ENCODE results near the gene ACVRL1. TPM values are rescaled to one million over a fixed set of nuclear protein-coding genes. Genes with fewer than 3 reads are reported as not detected.

Gene ACVRL1
- total RNA-seq, 1 experiment from 2014 or later: not detected

GRCh38 chr12:51954561-51955361, 47.5 kb downstream of the ACVRL1 start:
- no peaks in the 10 kb centered on the region for H3K79me1 ChIP-seq (ENCODE audit: insufficient read depth, low read depth, low read length, poor library complexity, severe bottlenecking)
- H3K79me2 ChIP-seq (ENCODE audit: insufficient read depth, low read length): peaks cover 3% of the 10 kb centered on the region; the same call in 1 of the 2 replicates
- TF ChIP-seq CTCF (conservative IDR thresholded peaks at IDR 0.05): no peak
- H3K4ac ChIP-seq (ENCODE audit: low read depth, low read length): no peak overlapping the region
- H3K27ac ChIP-seq (ENCODE audit: insufficient read length, low read depth, low read length): no peak overlapping the region
- Mint-ChIP-seq H3K27ac (no peak overlapping the region), H3K9me3 (no peaks in the 10 kb centered on the region), H3K4me1 (peaks cover 11 to 20% of the 10 kb centered on the region in 2 experiments), H3K27me3 (ENCODE audit: low read depth) (peaks cover 31% of the 10 kb centered on the region), H3K36me3 (ENCODE audit: insufficient read depth in 1 of 3, low read depth in 3 of 3) (peaks cover 0 to 8% (median 0%) of the 10 kb centered on the region in 3 experiments; a peak in 4 of 7 replicates), H3K4me3 (no peak overlapping the region)
- H3K23me2 ChIP-seq (ENCODE audit: insufficient read length, low read depth, low read length, poor library complexity, severe bottlenecking): peaks cover 12% of the 10 kb centered on the region
- H3T11ph ChIP-seq (ENCODE audit: low read length): no peak overlapping the region
- no peak overlapping the region for H2BK20ac ChIP-seq (ENCODE audit: low read depth, low read length, poor library complexity, severe bottlenecking)
- no peak overlapping the region for H4K91ac ChIP-seq (ENCODE audit: insufficient read length, low read depth, low read length)
- no peak overlapping the region for H3K14ac ChIP-seq (ENCODE audit: insufficient read depth, low read length)
- no peak overlapping the region for H2AK5ac ChIP-seq (ENCODE audit: insufficient read length, low read length)
- H2AFZ ChIP-seq (ENCODE audit: low read length): no peak overlapping the region
- H2BK5ac ChIP-seq (ENCODE audit: insufficient read length, low read length): no peak overlapping the region
- H3K23ac ChIP-seq (ENCODE audit: insufficient read length, low read depth, low read length): no peak overlapping the region
- WGBS (ENCODE audit: extremely low coverage, insufficient read length, low lambda C conversion rate): no CpG with 5 or more reads among the region's 7 CpGs
- no peak for DNase-seq
- H3K27me3 ChIP-seq (ENCODE audit: insufficient read depth, low read length): peaks cover 10% of the 10 kb centered on the region; the same call in 1 of the 2 replicates
- H2BK15ac ChIP-seq (ENCODE audit: low read depth, low read length): no peak overlapping the region
- no peak overlapping the region for H2BK120ac ChIP-seq (ENCODE audit: low read depth, low read length, poor library complexity, severe bottlenecking)
- no peak overlapping the region for H2BK12ac ChIP-seq (ENCODE audit: insufficient read length, low read depth, low read length)
- H3K4me2 ChIP-seq (ENCODE audit: insufficient read depth, insufficient read length, low read length): no peak overlapping the region
- H4K5ac ChIP-seq (ENCODE audit: insufficient read length, low read depth, low read length): no peak overlapping the region
- H4K20me1 ChIP-seq (ENCODE audit: control insufficient read depth, insufficient read depth, insufficient read length): no peaks in the 10 kb centered on the region
- H3K9ac ChIP-seq (ENCODE audit: extremely low read depth, insufficient read length, low read length): no peak overlapping the region
- no peak overlapping the region for H3K18ac ChIP-seq (ENCODE audit: insufficient read length, low read depth, low read length)
- no peaks in the 10 kb centered on the region for H3K4me1 ChIP-seq (ENCODE audit: insufficient read depth, low read length)
- no peak overlapping the region for H3K56ac ChIP-seq (ENCODE audit: insufficient read length, low read depth, low read length)
- H4K8ac ChIP-seq (replicated peaks; ENCODE audit: insufficient read length, low read depth, low read length): no peak overlapping the region
- H3K9me3 ChIP-seq (ENCODE audit: control insufficient read depth, low read depth, low read length): no peaks in the 10 kb centered on the region
